ENCODE measurements around the gene YEATS4. TPM values are rescaled to one million over a fixed set of nuclear protein-coding genes. Genes with fewer than 3 reads are reported as not detected.

Gene YEATS4
- total RNA-seq, 2 experiments from 2014 or later: 26.2 TPM

- H3K27me3 ChIP-seq (ENCODE audit: control insufficient read depth in 1 of 2, insufficient read depth in 2 of 2, low read length in 2 of 2): no peaks in the 10 kb centered on the region
- H3K36me3 Mint-ChIP-seq (ENCODE audit: low read depth): peaks cover 15% of the 10 kb centered on the region
- H3K27me3 Mint-ChIP-seq: no peaks in the 10 kb centered on the region
- ChIA-PET CTCF (interaction anchor here (1.0 to 3.0 kb wide), 5 partner anchors 11 to 239 kb away, joined by 3 to 13 read pairs (median 7); no protein-coding TSS in a partner anchor), POLR2A (interaction anchor here (0.6 to 3.0 kb wide), 27 partner anchors 11 to 1880 kb away, joined by 3 to 38 read pairs (median 9); partner anchors contain the start of genes CCT2, CNOT2, CPSF6 and FRS2)
- H3K27ac ChIP-seq (ENCODE audit: low read depth in 1 of 2, low read length in 2 of 2): peak overlapping the region; percentile 83 to 88
- intact Hi-C loops (cut with DNase I, micrococcal nuclease): loop anchor here (2.0 to 5.0 kb wide), 3 partner anchors 25 to 41 kb away; no protein-coding TSS in a partner anchor
- no peaks in the 10 kb centered on the region for H3K36me3 ChIP-seq (ENCODE audit: insufficient read depth, low read length)
- H3K9me3 ChIP-seq (ENCODE audit: control insufficient read depth in 1 of 2, insufficient read depth in 1 of 2, low read length in 2 of 2): no peaks in the 10 kb centered on the region
- peak overlapping the region; percentile 100 for H3K27ac Mint-ChIP-seq
- H3K4me1 Mint-ChIP-seq (ENCODE audit: low read depth): peaks cover 62% of the 10 kb centered on the region
- H3K4me1 ChIP-seq (ENCODE audit: insufficient read depth, low read length): peaks cover 34% of the 10 kb centered on the region
- H3K4me3 ChIP-seq (ENCODE audit: low read length): peak overlapping the region; percentile 61
- H3K9me3 Mint-ChIP-seq: no peaks in the 10 kb centered on the region
- peak overlapping the region; percentile 98 for H3K4me3 Mint-ChIP-seq
- ATAC-seq (ENCODE audit: poor library complexity) (no peak), DNase-seq (peak in 1 of 14 experiments; percentile 27)
- no peak for TF ChIP-seq CTCF (IDR thresholded peaks at IDR 0.05)
These were observed 28.0 kb upstream of the YEATS4 start for GRCh38 chr12:69331519-69331908.

- ATAC-seq (ENCODE audit: poor library complexity): no peak
- Histone ChIP-seq H3K4me3 (ENCODE audit: low read length) (peak overlapping the region; percentile 61), H3K27ac (ENCODE audit: low read depth in 1 of 2, low read length in 2 of 2) (peak overlapping the region; percentile 83 to 88), H3K27me3 (ENCODE audit: control insufficient read depth in 1 of 2, insufficient read depth in 2 of 2, low read length in 2 of 2) (no peaks in the 10 kb centered on the region), H3K36me3 (ENCODE audit: insufficient read depth, low read length) (no peaks in the 10 kb centered on the region), H3K4me1 (ENCODE audit: insufficient read depth, low read length) (peaks cover 34% of the 10 kb centered on the region), H3K9me3 (ENCODE audit: control insufficient read depth in 1 of 2, insufficient read depth in 1 of 2, low read length in 2 of 2) (no peaks in the 10 kb centered on the region)
- ChIA-PET POLR2A (interaction anchor here (0.8 to 3.0 kb wide), 15 partner anchors 10 to 524 kb away, joined by 3 to 38 read pairs (median 10); partner anchors contain the start of genes CCT2, CPSF6, MDM2 and YEATS4), CTCF (interaction anchor here (2.3 to 3.0 kb wide), 2 partner anchors 10 to 41 kb away, joined by 4 to 13 read pairs; no protein-coding TSS in a partner anchor)
- Mint-ChIP-seq H3K27me3 (no peaks in the 10 kb centered on the region), H3K36me3 (ENCODE audit: low read depth) (peaks cover 12% of the 10 kb centered on the region), H3K4me1 (ENCODE audit: low read depth) (peaks cover 62% of the 10 kb centered on the region), H3K9me3 (no peaks in the 10 kb centered on the region), H3K4me3 (peak overlapping the region; percentile 98), H3K27ac (peak overlapping the region; percentile 100)
- DNase-seq: peak in 1 of 14 experiments; percentile 5
- intact Hi-C loops (cut with DNase I, micrococcal nuclease): loop anchor here (2.0 to 5.0 kb wide), 3 partner anchors 25 to 41 kb away; no protein-coding TSS in a partner anchor
- TF ChIP-seq CTCF (IDR thresholded peaks at IDR 0.05): no peak
These were observed 27.4 kb upstream of the YEATS4 start for GRCh38 chr12:69331909-69332684.

- Mint-ChIP-seq H3K4me3 (peak overlapping the region; percentile 60), H3K4me1 (ENCODE audit: low read depth) (peaks cover 62% of the 10 kb centered on the region), H3K27me3 (no peaks in the 10 kb centered on the region), H3K9me3 (no peaks in the 10 kb centered on the region), H3K27ac (peak overlapping the region; percentile 100), H3K36me3 (ENCODE audit: low read depth) (peaks cover 8% of the 10 kb centered on the region)
- Histone ChIP-seq H3K4me3 (ENCODE audit: low read length) (no peak overlapping the region), H3K36me3 (ENCODE audit: insufficient read depth, low read length) (no peaks in the 10 kb centered on the region), H3K27me3 (ENCODE audit: control insufficient read depth in 1 of 2, insufficient read depth in 2 of 2, low read length in 2 of 2) (no peaks in the 10 kb centered on the region), H3K9me3 (ENCODE audit: control insufficient read depth in 1 of 2, insufficient read depth in 1 of 2, low read length in 2 of 2) (no peaks in the 10 kb centered on the region), H3K27ac (ENCODE audit: low read depth in 1 of 2, low read length in 2 of 2) (no peak overlapping the region), H3K4me1 (ENCODE audit: insufficient read depth, low read length) (peaks cover 34% of the 10 kb centered on the region)
- ChIA-PET CTCF (interaction anchor here (1.2 to 2.3 kb wide), 2 partner anchors 9 to 15 kb away, joined by 3 to 4 read pairs; no protein-coding TSS in a partner anchor), POLR2A (interaction anchor here (0.6 to 1.0 kb wide), 2 partner anchors 27 to 254 kb away, joined by 3 to 4 read pairs; no protein-coding TSS in a partner anchor)
- ATAC-seq (ENCODE audit: poor library complexity) (no peak), DNase-seq (no peak)
- no peak for TF ChIP-seq CTCF (IDR thresholded peaks at IDR 0.05)
- intact Hi-C loops (cut with DNase I, micrococcal nuclease): loop anchor here in 1 of 2 experiments (5.0 kb wide), 1 partner anchor 41 kb away; no protein-coding TSS in a partner anchor
These were observed 26.7 kb upstream of the YEATS4 start for GRCh38 chr12:69332815-69333358.

All from CD4-positive, alpha-beta T cell (primary cell).